Activated naive CD4-positive, alpha-beta T cell (primary cell): ENCODE data around the gene PRSS1.
"Not testable (repeated sequence)": the region's sequence is repeated elsewhere in the genome, so short reads cannot be mapped to it uniquely, and the experiment has no call there.

ENCODE experiments used
- DNase-seq, 4 experiments: peaks; one replicate each; lab custom pipeline; 2025; lab: John Stamatoyannopoulos, UW

PRSS1 gene

GRCh38 chr7:142749218-142749993 is at the start of gene PRSS1:
PRSS1 (plus strand) TSS chr7:142749472; CDS start chr7:142749485, 13 bp downstream.
- DNase-seq = no peak

- DNase-seq = not testable (repeated sequence)
Measured at GRCh38 chr7:142700935-142701334, 48.3 kb upstream of the PRSS1 start.

GRCh38 chr7:142703655-142704305 is 45.5 kb upstream of the PRSS1 start:
- DNase-seq = no peak

- not testable (repeated sequence) for DNase-seq
Measured at GRCh38 chr7:142708726-142709125, 40.5 kb upstream of the PRSS1 start.

GRCh38 chr7:142709921-142710320 is 39.4 kb upstream of the PRSS1 start:
- DNase-seq = no peak

GRCh38 chr7:142711196-142711595 is 38.1 kb upstream of the PRSS1 start:
- DNase-seq = no peak

GRCh38 chr7:142711746-142712616 is 37.3 kb upstream of the PRSS1 start:
- no peak for DNase-seq

GRCh38 chr7:142712617-142712957 is 36.7 kb upstream of the PRSS1 start:
- DNase-seq = no peak

- no peak for DNase-seq
Measured at GRCh38 chr7:142714375-142714774, 34.9 kb upstream of the PRSS1 start.

- DNase-seq = no peak
Measured at GRCh38 chr7:142716596-142716995, 32.7 kb upstream of the PRSS1 start.

GRCh38 chr7:142717453-142717852 is 31.8 kb upstream of the PRSS1 start:
- no peak for DNase-seq

- no peak for DNase-seq
Measured at GRCh38 chr7:142718313-142718712, 31.0 kb upstream of the PRSS1 start.

- DNase-seq = no peak
Measured at GRCh38 chr7:142720172-142720773, 29.0 kb upstream of the PRSS1 start.

- DNase-seq = no peak
Measured at GRCh38 chr7:142720986-142721385, 28.3 kb upstream of the PRSS1 start.

GRCh38 chr7:142722248-142722794 is 27.0 kb upstream of the PRSS1 start:
- DNase-seq = no peak

GRCh38 chr7:142733271-142733670 is 16.0 kb upstream of the PRSS1 start:
- DNase-seq = no peak

- DNase-seq = no peak
Measured at GRCh38 chr7:142739923-142740492, 9.3 kb upstream of the PRSS1 start.

GRCh38 chr7:142740786-142741185 is 8.5 kb upstream of the PRSS1 start:
- DNase-seq = no peak

- DNase-seq = not testable (repeated sequence)
Measured at GRCh38 chr7:142741932-142742331, 7.3 kb upstream of the PRSS1 start.

GRCh38 chr7:142745091-142745635 is 4.1 kb upstream of the PRSS1 start:
- DNase-seq = no peak

- DNase-seq = no peak
Measured at GRCh38 chr7:142745745-142746144, 3.5 kb upstream of the PRSS1 start.
